ENCODE results near the gene CTBP1. TPM values are rescaled to one million over a fixed set of nuclear protein-coding genes. Genes with fewer than 3 reads are reported as not detected.
A peak's percentile ranks its signal among the peaks of the same experiment; 100 is the strongest.

Gene CTBP1
- total and polyA plus RNA-seq, 7 donors, result 109 to 165 (median 130) TPM

DNA sequence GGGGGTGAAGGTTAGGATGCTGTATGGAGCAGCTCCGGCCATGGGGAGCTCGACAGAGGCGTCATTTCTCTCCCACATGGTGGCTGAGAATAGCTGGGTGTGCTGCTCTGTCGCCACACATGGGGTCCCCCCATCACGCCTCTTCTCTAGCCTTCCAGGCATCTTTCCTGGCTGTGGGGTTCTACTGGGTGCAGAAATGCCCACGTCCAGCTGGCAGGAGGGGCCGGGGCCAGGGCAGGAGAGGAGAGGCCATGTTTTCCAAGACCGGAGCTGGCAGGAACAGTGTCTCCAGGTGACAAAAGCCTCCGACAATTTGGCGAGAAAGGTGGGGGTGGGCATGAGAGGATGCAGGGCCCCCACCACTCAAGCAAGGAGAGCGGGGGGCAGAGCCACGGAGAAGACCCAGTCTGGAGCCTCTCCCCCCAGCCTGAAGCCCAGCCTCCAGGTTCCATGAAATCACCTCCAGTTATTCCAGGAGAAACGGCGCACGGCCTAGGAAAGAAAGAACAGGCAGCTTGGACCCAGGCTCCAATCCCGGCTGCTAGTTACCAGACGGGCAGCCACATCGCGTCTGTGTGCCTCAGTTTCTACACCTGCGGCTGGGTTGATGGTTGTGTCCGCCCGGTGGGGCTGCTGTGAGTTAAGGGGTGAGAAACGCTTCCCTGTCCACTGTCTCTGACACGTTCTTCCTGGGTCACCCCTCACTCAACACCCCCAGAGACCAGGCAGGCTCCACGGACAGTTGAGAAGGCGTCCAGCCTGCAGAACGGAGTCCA, 49.2 kb downstream of the CTBP1 start:
- Histone ChIP-seq H3K4me1 (peaks cover 11% of the 10 kb centered on the region), H3K4me3 (no peak overlapping the region), H3K36me3 (ENCODE audit: insufficient read depth in 1 of 2, low read depth in 1 of 2) (no peaks in the 10 kb centered on the region), H3K27me3 (ENCODE audit: insufficient read depth in 3 of 3, low read length in 2 of 3) (no peaks in the 10 kb centered on the region), H3K9me3 (no peaks in the 10 kb centered on the region), H3K27ac (no peak overlapping the region)
- TF ChIP-seq, protein P1, sequence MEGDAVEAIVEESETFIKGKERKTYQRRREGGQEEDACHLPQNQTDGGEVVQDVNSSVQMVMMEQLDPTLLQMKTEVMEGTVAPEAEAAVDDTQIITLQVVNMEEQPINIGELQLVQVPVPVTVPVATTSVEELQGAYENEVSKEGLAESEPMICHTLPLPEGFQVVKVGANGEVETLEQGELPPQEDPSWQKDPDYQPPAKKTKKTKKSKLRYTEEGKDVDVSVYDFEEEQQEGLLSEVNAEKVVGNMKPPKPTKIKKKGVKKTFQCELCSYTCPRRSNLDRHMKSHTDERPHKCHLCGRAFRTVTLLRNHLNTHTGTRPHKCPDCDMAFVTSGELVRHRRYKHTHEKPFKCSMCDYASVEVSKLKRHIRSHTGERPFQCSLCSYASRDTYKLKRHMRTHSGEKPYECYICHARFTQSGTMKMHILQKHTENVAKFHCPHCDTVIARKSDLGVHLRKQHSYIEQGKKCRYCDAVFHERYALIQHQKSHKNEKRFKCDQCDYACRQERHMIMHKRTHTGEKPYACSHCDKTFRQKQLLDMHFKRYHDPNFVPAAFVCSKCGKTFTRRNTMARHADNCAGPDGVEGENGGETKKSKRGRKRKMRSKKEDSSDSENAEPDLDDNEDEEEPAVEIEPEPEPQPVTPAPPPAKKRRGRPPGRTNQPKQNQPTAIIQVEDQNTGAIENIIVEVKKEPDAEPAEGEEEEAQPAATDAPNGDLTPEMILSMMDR (IDR thresholded peaks at IDR 0.05), result no peak
- ATAC-seq (peak in 2 of 4 donors; percentile 2 to 4), DNase-seq (no peak)
- intact Hi-C loops (cut with DNase I), result no loop called here
- 76 to 79% (median 77%) methylated on average over 27 of the region's 27 CpGs for WGBS, 3 donors

DNA sequence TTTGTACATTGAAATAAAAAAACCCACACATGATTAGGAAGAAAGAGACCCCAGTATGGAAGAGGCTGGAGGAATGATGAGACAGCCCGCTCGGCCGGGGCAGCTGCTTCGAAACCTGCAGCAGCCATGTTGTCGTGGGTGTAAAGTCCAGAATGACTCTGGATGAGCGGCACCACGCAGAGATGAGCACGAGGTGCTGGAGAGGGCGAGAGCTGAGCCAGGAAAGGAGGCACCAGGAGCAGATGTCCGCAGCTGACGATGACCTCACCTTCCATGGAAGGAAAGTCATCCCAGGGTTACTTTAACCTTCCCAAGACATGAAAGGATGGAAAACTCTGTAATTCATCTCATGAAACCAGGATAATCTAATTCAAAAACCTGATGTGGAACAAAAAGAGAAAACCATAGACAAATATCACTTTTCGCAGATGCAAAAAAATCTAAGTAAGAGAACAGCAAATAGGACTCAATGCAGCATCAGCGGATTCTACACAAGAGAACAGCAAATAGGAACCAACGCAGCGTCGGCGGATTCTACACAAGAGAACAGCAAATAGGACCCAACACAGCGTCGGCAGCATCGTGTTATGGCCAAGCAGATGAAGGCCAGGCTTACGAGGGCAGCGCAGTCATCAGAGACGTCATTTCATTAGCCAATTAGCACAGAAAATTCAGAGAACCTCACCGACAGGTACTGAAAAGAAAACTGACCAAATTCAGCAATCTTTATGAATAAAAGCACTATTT, 50.7 kb downstream of the CTBP1 start:
- H3K27ac ChIP-seq, result peak overlapping the region; percentile 24
- ATAC-seq (peak in 3 of 4 donors; percentile 20 to 49 (median 26)), DNase-seq (peak in 1 of 2 donors; percentile 50)
- H3K27me3 ChIP-seq (ENCODE audit: insufficient read depth in 3 of 3, low read length in 2 of 3), result no peaks in the 10 kb centered on the region
- no peaks in the 10 kb centered on the region for H3K36me3 ChIP-seq (ENCODE audit: insufficient read depth in 1 of 2, low read depth in 1 of 2)
- TF ChIP-seq, protein P1 (IDR thresholded peaks at IDR 0.05), result no peak
- WGBS, 3 donors, result 59 to 61% (median 60%) methylated on average over 24 of the region's 24 CpGs
- peaks cover 17% of the 10 kb centered on the region for H3K4me1 ChIP-seq
- H3K9me3 ChIP-seq, result no peaks in the 10 kb centered on the region
- H3K4me3 ChIP-seq, result no peak overlapping the region
- intact Hi-C loops (cut with DNase I), result no loop called here

DNA sequence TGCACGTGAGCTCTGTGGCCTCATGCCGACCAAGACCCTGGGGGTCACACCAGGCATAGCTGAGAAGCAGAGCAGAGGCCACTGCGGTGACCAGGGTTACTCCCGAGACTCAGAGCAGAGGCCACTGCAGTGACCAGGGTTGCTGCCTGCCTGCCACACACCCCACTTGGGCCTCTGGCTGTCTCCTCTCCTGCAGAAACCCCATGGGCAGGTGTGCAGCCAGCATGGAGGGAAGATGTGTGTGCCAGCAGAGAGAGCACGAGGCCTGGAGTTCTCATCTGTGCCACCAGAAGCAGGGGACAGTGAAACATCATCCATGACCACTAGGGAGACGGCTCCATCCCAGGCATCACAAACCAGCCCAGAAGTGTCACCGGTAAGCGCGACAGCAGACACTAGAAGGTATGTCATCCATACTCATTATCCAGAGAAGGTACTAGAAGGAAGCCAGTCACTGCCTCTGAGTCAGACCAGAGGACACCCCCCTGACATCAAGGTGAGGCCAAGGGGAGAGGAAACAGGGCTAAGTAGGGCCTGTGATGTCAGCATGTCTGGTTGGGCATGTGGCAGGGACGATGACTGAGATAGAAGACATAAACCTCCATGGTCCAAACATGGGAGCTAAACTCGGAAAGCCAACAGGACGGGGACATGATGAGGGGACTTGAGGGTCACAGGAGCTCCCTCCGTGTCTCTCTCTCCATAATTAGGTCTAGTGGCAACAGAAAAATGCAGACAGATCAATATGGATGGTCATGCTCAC, 52.3 kb downstream of the CTBP1 start:
- intact Hi-C loops (cut with DNase I), result no loop called here
- peak in 1 of 2 donors; percentile 11 for DNase-seq
- H3K36me3 ChIP-seq (ENCODE audit: insufficient read depth in 1 of 2, low read depth in 1 of 2), result no peaks in the 10 kb centered on the region
- no peaks in the 10 kb centered on the region for H3K9me3 ChIP-seq
- no peaks in the 10 kb centered on the region for H3K27me3 ChIP-seq (ENCODE audit: insufficient read depth in 3 of 3, low read length in 2 of 3)
- H3K4me1 ChIP-seq, result peaks cover 34% of the 10 kb centered on the region
- no peak overlapping the region for H3K4me3 ChIP-seq
- no peak for ATAC-seq
- WGBS, 3 donors, result 79 to 83% (median 81%) methylated on average over 13 of the region's 13 CpGs
- no peak overlapping the region for H3K27ac ChIP-seq
- TF ChIP-seq, protein P1 (IDR thresholded peaks at IDR 0.05), result no peak

DNA sequence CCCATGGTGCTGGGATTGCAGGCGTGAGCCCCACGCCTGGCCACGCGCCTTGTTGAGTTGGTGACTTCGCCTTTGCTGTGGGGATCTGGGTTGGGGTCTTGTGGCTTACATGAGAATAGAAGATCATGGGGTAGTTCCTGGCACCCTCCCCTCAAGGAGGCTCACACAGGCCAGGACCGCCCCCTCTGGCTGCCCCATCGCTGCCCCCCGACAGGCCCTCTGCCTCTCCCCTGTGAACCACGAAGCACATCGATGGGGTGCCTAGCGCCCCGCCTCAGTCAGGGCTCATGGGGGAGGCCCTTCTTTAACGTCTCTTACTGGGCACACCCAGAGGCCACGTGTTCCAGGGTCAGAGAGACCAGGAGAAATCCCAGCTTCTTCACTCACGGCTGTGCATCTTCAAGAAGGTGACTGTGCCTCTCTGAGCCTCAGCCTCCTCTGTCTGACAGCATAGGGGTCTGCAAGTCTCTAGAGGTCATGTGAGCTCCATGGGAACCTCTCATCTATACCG, 53.0 kb downstream of the CTBP1 start:
- Histone ChIP-seq H3K9me3 (no peaks in the 10 kb centered on the region), H3K4me1 (peaks cover 36% of the 10 kb centered on the region), H3K27ac (no peak overlapping the region), H3K4me3 (no peak overlapping the region), H3K36me3 (ENCODE audit: insufficient read depth in 1 of 2, low read depth in 1 of 2) (no peaks in the 10 kb centered on the region), H3K27me3 (ENCODE audit: insufficient read depth in 3 of 3, low read length in 2 of 3) (no peaks in the 10 kb centered on the region)
- TF ChIP-seq, protein P1 (IDR thresholded peaks at IDR 0.05), result no peak
- ATAC-seq (no peak), DNase-seq (peak in 1 of 2 donors; percentile 11)
- intact Hi-C loops (cut with DNase I), result no loop called here
- 90 to 92% (median 91%) methylated on average over 16 of the region's 16 CpGs for WGBS, 3 donors
